ENCODE measurements around the gene TOR4A. TPM values are rescaled to one million over a fixed set of nuclear protein-coding genes. Genes with fewer than 3 reads are reported as not detected.

TOR4A gene
- total RNA-seq, 1 experiment from 2014 or later, result 28.9 TPM

GRCh38 chr9:137233143-137233980 lies 44.2 kb upstream of the TOR4A start:
- Histone ChIP-seq H3K27ac (ENCODE audit: low read length) (no peak overlapping the region), H3K9me3 (ENCODE audit: low read length) (no peaks in the 10 kb centered on the region), H3K79me2 (ENCODE audit: low read length) (peaks cover 7% of the 10 kb centered on the region; the same call in 1 of the 2 replicates), H3K4me1 (ENCODE audit: insufficient read depth, low read length) (peaks cover 16% of the 10 kb centered on the region), H3K9ac (ENCODE audit: low read length) (no peak overlapping the region), H3F3A (ENCODE audit: low read length, unreplicated experiment) (no peaks in the 10 kb centered on the region), H4K20me1 (ENCODE audit: low read length) (no peaks in the 10 kb centered on the region), H3K4me3 (ENCODE audit: low read length) (no peak overlapping the region), H3K9me2 (replicated peaks; ENCODE audit: low read length) (no peaks in the 10 kb centered on the region), H3K36me3 (ENCODE audit: low read depth, low read length) (no peaks in the 10 kb centered on the region), H2AFZ (ENCODE audit: low read length) (no peak overlapping the region), H3K27me3 (ENCODE audit: low read length) (no peaks in the 10 kb centered on the region), H3K4me2 (ENCODE audit: low read length) (no peak overlapping the region)
- intact Hi-C loops (cut with micrococcal nuclease), result no loop called here
- ATAC-seq, result no peak
- POLR2A ChIA-PET (ENCODE audit: unreplicated experiment), result no interaction called here
- no peak for TF ChIP-seq EZH2phosphoT487 (IDR thresholded peaks at IDR 0.05; ENCODE audit: borderline replicate concordance, low read length)
- BruUV-seq (replicated peaks), result no TSS peak
- DNase-seq, result no peak
- CTCF ChIA-PET, result interaction anchor here (1.2 kb wide), 1 partner anchor 9 kb away, joined by 3 read pairs; no protein-coding TSS in a partner anchor

- DNase-seq (no peak), ATAC-seq (no peak)
- intact Hi-C loops (cut with micrococcal nuclease), result no loop called here
- H3K4me2 ChIP-seq (ENCODE audit: low read length), result no peak overlapping the region
- H3K9ac ChIP-seq (ENCODE audit: low read length), result no peak overlapping the region
- H3K27ac ChIP-seq (ENCODE audit: low read length), result no peak overlapping the region
- H3K36me3 ChIP-seq (ENCODE audit: low read depth, low read length), result no peaks in the 10 kb centered on the region
- H3K79me2 ChIP-seq (ENCODE audit: low read length), result peaks cover 15% of the 10 kb centered on the region
- no peaks in the 10 kb centered on the region for H3K27me3 ChIP-seq (ENCODE audit: low read length)
- TF ChIP-seq EZH2 (IDR thresholded peaks at IDR 0.05; ENCODE audit: low read length, unreplicated experiment) (no peak), EZH2phosphoT487 (IDR thresholded peaks at IDR 0.05; ENCODE audit: borderline replicate concordance, low read length) (no peak), CTCF (conservative IDR thresholded peaks at IDR 0.05; ENCODE audit: low read depth, low read length) (no peak)
- H4K20me1 ChIP-seq (ENCODE audit: low read length), result no peaks in the 10 kb centered on the region
- H3K9me2 ChIP-seq (replicated peaks; ENCODE audit: low read length), result no peaks in the 10 kb centered on the region
- ChIA-PET CTCF (interaction anchor here (1.2 kb wide), 1 partner anchor 10 kb away, joined by 3 read pairs; no protein-coding TSS in a partner anchor), POLR2A (ENCODE audit: unreplicated experiment) (no interaction called here)
- no peaks in the 10 kb centered on the region for H3K9me3 ChIP-seq (ENCODE audit: low read length)
- H3K4me1 ChIP-seq (ENCODE audit: insufficient read depth, low read length), result peaks cover 22% of the 10 kb centered on the region
- H3F3A ChIP-seq (ENCODE audit: low read length, unreplicated experiment), result no peaks in the 10 kb centered on the region
- no peak overlapping the region for H3K4me3 ChIP-seq (ENCODE audit: low read length)
- H2AFZ ChIP-seq (ENCODE audit: low read length), result no peak overlapping the region
- no TSS peak for BruUV-seq (replicated peaks)
Observed at GRCh38 chr9:137234055-137234697, 43.4 kb upstream of the TOR4A start.

- Histone ChIP-seq H3K4me2 (ENCODE audit: low read length) (no peak overlapping the region), H3F3A (ENCODE audit: low read length, unreplicated experiment) (no peaks in the 10 kb centered on the region), H3K4me3 (ENCODE audit: low read length) (no peak overlapping the region), H3K79me2 (ENCODE audit: low read length) (peaks cover 22% of the 10 kb centered on the region), H2AFZ (ENCODE audit: low read length) (no peak overlapping the region), H3K9me3 (ENCODE audit: low read length) (no peaks in the 10 kb centered on the region), H4K20me1 (ENCODE audit: low read length) (no peaks in the 10 kb centered on the region), H3K9ac (ENCODE audit: low read length) (no peak overlapping the region), H3K4me1 (ENCODE audit: insufficient read depth, low read length) (peaks cover 22% of the 10 kb centered on the region), H3K9me2 (replicated peaks; ENCODE audit: low read length) (no peaks in the 10 kb centered on the region), H3K27me3 (ENCODE audit: low read length) (no peaks in the 10 kb centered on the region), H3K36me3 (ENCODE audit: low read depth, low read length) (no peaks in the 10 kb centered on the region), H3K27ac (ENCODE audit: low read length) (no peak overlapping the region)
- TF ChIP-seq CTCF (conservative IDR thresholded peaks at IDR 0.05; ENCODE audit: low read depth, low read length) (no peak), EZH2phosphoT487 (IDR thresholded peaks at IDR 0.05; ENCODE audit: borderline replicate concordance, low read length) (no peak)
- BruUV-seq (replicated peaks), result no TSS peak
- ChIA-PET CTCF (interaction anchor here (1.2 kb wide), 1 partner anchor 11 kb away, joined by 3 read pairs; no protein-coding TSS in a partner anchor), POLR2A (ENCODE audit: unreplicated experiment) (no interaction called here)
- intact Hi-C loops (cut with micrococcal nuclease), result no loop called here
- ATAC-seq, result no peak
- no peak for DNase-seq
Observed at GRCh38 chr9:137234758-137235423, 42.6 kb upstream of the TOR4A start.
